Smooth muscle cell (in vitro differentiated cells): ENCODE data around the gene ZNF200. TPM values are rescaled to one million over a fixed set of nuclear protein-coding genes. Genes with fewer than 3 reads are reported as not detected.

Experiments used
- DNase-seq: peaks from one replicate; lab custom pipeline; 2025; ENCODE audit not compliant: unreplicated experiment; lab: John Stamatoyannopoulos, UW
- H2AFZ ChIP-seq: fragments of 200-600 bp; sonication (generic); 2 replicates; pipeline ENCODE4 v1.6.0; 2016; ENCODE audit warnings: antibody characterized with exemption, low read depth, mild to moderate bottlenecking
- H3F3A ChIP-seq: fragments of 200-600 bp; sonication (generic); 2 replicates; pipeline ENCODE4 v1.6.0; 2017; ENCODE audit warnings: antibody characterized with exemption, low read depth
- H3K27ac ChIP-seq: fragments of 200-600 bp; sonication (generic); 2 replicates; pipeline ENCODE4 v1.5.1; 2016; ENCODE audit warnings: low read depth, mild to moderate bottlenecking
- H3K27me3 ChIP-seq: fragments of 200-600 bp; sonication (generic); 2 replicates; pipeline ENCODE4 v1.6.1; 2016; ENCODE audit warnings: low read depth, mild to moderate bottlenecking
- H3K36me3 ChIP-seq: fragments of 200-600 bp; sonication (generic); 2 replicates; pipeline ENCODE4 v1.5.1; 2016; ENCODE audit warnings: low read depth
- H3K4me1 ChIP-seq: fragments of 200-600 bp; sonication (generic); 2 replicates; pipeline ENCODE4 v1.5.1; 2016; ENCODE audit warnings: low read depth
- H3K4me2 ChIP-seq: fragments of 200-600 bp; sonication (generic); 2 replicates; pipeline ENCODE4 v1.6.0; 2016; ENCODE audit warnings: mild to moderate bottlenecking
- H3K4me3 ChIP-seq: fragments of 200-600 bp; sonication (generic); 2 replicates; pipeline ENCODE4 v1.5.1; 2016; ENCODE audit warnings: mild to moderate bottlenecking
- H3K79me2 ChIP-seq: fragments of 200-600 bp; sonication (generic); 2 replicates; pipeline ENCODE4 v1.6.0; 2016; ENCODE audit warnings: low read depth, mild to moderate bottlenecking
- H3K9ac ChIP-seq: fragments of 200-600 bp; sonication (generic); 2 replicates; pipeline ENCODE4 v1.6.0; 2016; ENCODE audit warnings: low read depth
- H3K9me3 ChIP-seq: fragments of 200-600 bp; sonication (generic); replicated peaks from 2 replicates; pipeline ENCODE4 v1.5.1; 2016; ENCODE audit warnings: low read depth
- H4K20me1 ChIP-seq: fragments of 200-600 bp; sonication (generic); 2 replicates; pipeline ENCODE4 v1.6.0; 2016; ENCODE audit warnings: low read depth
- CTCF ChIP-seq: fragments of 200-600 bp; sonication (generic); IDR thresholded peaks from 2 replicates; pipeline ENCODE4 v1.5.1; 2017; ENCODE audit warnings: borderline replicate concordance, mild to moderate bottlenecking, antibody characterized with exemption; ENCODE audit not compliant: insufficient read depth, poor library complexity, severe bottlenecking
- WGBS: methylation state at CpG from one replicate; pipeline ENCODE4 v1.1.7; 2016; ENCODE audit warnings: low lambda C conversion rate; 5-methylcytosine and 5-hydroxymethylcytosine counted together
- polyA plus RNA-seq: library from polyadenylated mRNA; unstranded; fragments of >200 nt; fragmentation: Nextera tagmentation; extraction: Ambion mirVana; gene quantifications from 2 replicates; pipeline ENCODE4 v1.2.1, GENCODE V29; 2016
- total RNA-seq: library from RNA; depleted of rRNA; stranded (reverse); fragments of >200 nt; gene quantifications from 2 replicates; pipeline ENCODE4 v1.2.3, GENCODE V29; 2014

ZNF200 gene
- total and polyA plus RNA-seq, 2 experiments from 2014 or later, result 7.0 to 8.7 TPM

DNA sequence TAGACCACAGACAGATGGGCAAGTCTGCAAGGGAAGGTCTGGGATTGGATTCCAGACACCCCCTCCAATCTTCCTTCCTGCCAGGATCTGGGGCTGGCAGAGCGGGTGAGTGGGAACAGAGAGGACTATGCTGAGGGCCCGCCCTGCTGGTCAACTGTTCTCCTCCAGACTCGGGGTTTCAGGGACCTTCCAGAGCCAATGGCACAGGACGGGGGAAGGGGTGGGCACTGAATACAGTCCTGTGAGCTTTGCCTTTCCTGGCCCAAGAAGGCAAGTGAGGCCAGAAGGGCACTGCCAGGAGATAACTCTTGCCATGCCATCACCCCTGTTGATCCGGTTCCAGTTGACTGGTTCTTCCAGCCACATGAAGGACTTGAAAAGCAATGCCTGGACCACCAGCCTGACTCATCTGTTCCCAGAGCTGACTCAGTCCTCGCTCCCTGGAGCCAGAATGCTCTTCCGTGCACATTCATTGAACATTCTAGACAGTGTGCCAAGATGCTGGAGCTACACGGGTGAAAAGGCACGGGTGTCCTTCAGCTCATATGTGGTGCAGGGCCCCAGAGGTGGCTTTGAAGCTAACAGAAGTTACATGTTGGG, 22.0 kb upstream of the ZNF200 start:
- Histone ChIP-seq H3K4me1 (no peaks in the 10 kb centered on the region), H3K36me3 (no peaks in the 10 kb centered on the region), H3K9ac (no peak overlapping the region), H3K4me3 (no peak overlapping the region), H3K27me3 (no peaks in the 10 kb centered on the region), H3K27ac (no peak overlapping the region), H3F3A (no peaks in the 10 kb centered on the region), H3K9me3 (no peaks in the 10 kb centered on the region), H3K79me2 (no peaks in the 10 kb centered on the region), H2AFZ (no peak overlapping the region), H3K4me2 (no peak overlapping the region), H4K20me1 (no peaks in the 10 kb centered on the region)
- WGBS, result 85% methylated on average over 9 of the region's 9 CpGs
- no peak for DNase-seq
- no peak for TF ChIP-seq CTCF

GRCh38 chr16:3256146-3256865, 21.3 kb upstream of the ZNF200 start, which contains the start of gene MEFV:
MEFV (minus strand) TSS chr16:3256633; CDS start chr16:3256587, 46 bp downstream.
- WGBS, result 86% methylated on average over 14 of the region's 14 CpGs
- no peaks in the 10 kb centered on the region for H3F3A ChIP-seq
- H3K4me2 ChIP-seq, result no peak within 1 kb of the TSS
- DNase-seq, result no peak
- no peaks in the 10 kb centered on the region for H4K20me1 ChIP-seq
- H3K9ac ChIP-seq, result no peak within 1 kb of the TSS
- H3K4me3 ChIP-seq, result no peak within 1 kb of the TSS
- H3K36me3 ChIP-seq, result no peaks in the 10 kb centered on the region
- H3K9me3 ChIP-seq, result no peaks in the 10 kb centered on the region
- no peak within 1 kb of the TSS for H2AFZ ChIP-seq
- no peak within 1 kb of the TSS for H3K27ac ChIP-seq
- no peaks in the 10 kb centered on the region for H3K27me3 ChIP-seq
- TF ChIP-seq CTCF, result no peak
- H3K79me2 ChIP-seq, result no peaks in the 10 kb centered on the region
- H3K4me1 ChIP-seq, result no peaks in the 10 kb centered on the region

DNA sequence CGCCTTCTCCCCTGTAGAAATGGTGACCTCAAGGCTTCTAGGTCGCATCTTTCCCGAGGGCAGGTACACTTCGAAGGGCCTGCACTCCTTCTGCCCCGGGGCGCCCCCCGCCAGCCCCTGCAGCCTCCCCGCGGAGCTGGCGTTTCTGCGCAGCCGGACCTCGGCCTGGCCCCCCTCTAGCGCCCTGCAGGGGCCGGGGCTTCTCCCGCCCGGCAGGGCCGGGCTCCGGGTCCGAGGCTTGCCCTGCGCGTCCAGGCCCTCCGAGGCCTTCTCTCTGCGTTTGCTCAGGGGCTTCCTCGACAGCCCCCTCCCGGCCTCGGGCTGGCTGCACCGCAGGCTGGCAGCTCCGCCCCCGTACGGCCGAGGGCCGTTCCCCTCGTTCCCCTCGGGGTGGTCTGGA, 19.4 kb upstream of the ZNF200 start:
- Histone ChIP-seq H3K79me2 (no peaks in the 10 kb centered on the region), H3K4me2 (no peak overlapping the region), H2AFZ (no peak overlapping the region), H3K4me1 (no peaks in the 10 kb centered on the region), H3K27ac (no peak overlapping the region), H3K9me3 (no peaks in the 10 kb centered on the region), H3K27me3 (no peaks in the 10 kb centered on the region), H4K20me1 (no peaks in the 10 kb centered on the region), H3K4me3 (no peak overlapping the region), H3K9ac (no peak overlapping the region), H3F3A (no peaks in the 10 kb centered on the region), H3K36me3 (no peaks in the 10 kb centered on the region)
- no peak for DNase-seq
- WGBS, result 89% methylated on average over 20 of the region's 35 CpGs
- TF ChIP-seq CTCF, result no peak

GRCh38 chr16:3252967-3253366, 18.0 kb upstream of the ZNF200 start:
- Histone ChIP-seq H3K27ac (no peak overlapping the region), H3K4me3 (no peak overlapping the region), H3K36me3 (no peaks in the 10 kb centered on the region), H3K9me3 (no peaks in the 10 kb centered on the region), H4K20me1 (no peaks in the 10 kb centered on the region), H2AFZ (no peak overlapping the region), H3K79me2 (no peaks in the 10 kb centered on the region), H3K4me2 (no peak overlapping the region), H3F3A (no peaks in the 10 kb centered on the region), H3K4me1 (no peaks in the 10 kb centered on the region), H3K9ac (no peak overlapping the region), H3K27me3 (no peaks in the 10 kb centered on the region)
- TF ChIP-seq CTCF, result no peak
- WGBS, result 88% methylated on average over 4 of the region's 4 CpGs
- DNase-seq, result no peak
